Measurements from ENCODE around the gene KIF1B. TPM values are rescaled to one million over a fixed set of nuclear protein-coding genes. Genes with fewer than 3 reads are reported as not detected.
A peak's percentile ranks its signal among the peaks of the same experiment; 100 is the strongest.

The KIF1B gene
- total RNA-seq, 1 donor from 2014 or later = 70.4 TPM

DNA sequence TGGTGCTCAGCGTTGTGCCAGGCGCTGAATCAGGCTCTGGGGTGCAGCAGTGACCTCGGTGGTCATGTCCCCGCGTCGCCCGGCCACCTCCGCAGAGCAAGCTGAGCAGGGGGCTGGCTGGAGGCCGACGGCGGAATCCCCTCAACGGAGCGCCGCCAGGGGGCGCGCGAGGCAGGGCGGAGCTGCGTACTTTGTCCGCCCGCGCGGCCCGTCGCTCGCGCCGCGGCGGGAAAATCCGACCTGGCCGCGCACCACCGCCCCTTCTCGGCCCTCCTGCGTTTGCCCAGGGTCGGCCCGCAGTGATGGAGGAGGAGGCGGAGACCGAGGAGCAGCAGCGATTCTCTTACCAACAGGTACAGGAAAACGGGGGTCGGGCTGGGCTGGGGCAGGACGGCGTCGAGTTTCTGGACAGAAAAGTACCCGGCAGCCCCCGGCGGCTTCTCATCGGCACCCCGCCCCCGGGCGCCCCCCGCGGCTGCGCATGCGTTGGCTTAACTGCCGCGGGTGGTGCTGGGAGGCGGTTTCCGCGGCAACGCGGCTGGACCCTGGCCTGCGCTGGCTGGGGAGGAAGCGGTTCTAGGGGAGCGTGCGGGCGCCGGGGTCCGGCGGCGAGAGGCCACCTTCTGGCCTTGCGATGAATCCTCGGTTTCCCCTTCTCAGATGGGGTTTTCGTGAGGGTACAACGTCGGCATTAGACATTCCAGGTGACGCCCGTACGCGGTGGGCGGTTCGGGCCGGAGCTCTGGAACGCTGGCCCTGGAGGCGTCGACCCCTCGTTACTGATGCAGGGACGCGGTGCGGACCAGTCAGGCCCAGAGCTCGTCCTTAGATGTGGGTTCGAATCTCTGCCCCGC is 220.1 kb downstream of the KIF1B start, which contains the start of gene CENPS:
Gene CENPS (plus strand): TSS at position 218 of the 854 bp plus-strand sequence. CDS start 85 bp downstream, at position 303.
- ATAC-seq = peak; percentile 97

More for the DNA sequence above, 220.1 kb downstream of the KIF1B start, which contains the start of gene CENPS:
- intact Hi-C loops (cut with DNase I) = no loop called here
- peak; percentile 95 for DNase-seq (ENCODE audit: low spot score)

Small RNAs within 50 kb of the gene (microRNA-seq; reads per million reads assigned to microRNA genes)
- gene MIR1273D = not detected

Other genes with a start within 250 kb of the KIF1B start
- gene RBP7, start 213.3 kb upstream of the KIF1B start, total RNA-seq = 15.2 TPM
- gene UBE4B, start 177.6 kb upstream of the KIF1B start, total RNA-seq = 42.5 TPM
- 70.4 TPM for gene PGD, start 188.5 kb downstream of the KIF1B start, total RNA-seq
- 12.2 TPM for gene CENPS, start 219.9 kb downstream of the KIF1B start, total RNA-seq
- 0.62 TPM for gene CORT, start 239.5 kb downstream of the KIF1B start, total RNA-seq

Data from sciatic nerve (tissue), 2 donors.